Suprapubic skin (tissue), 3 donors: ENCODE measurements around the gene TNS3.

ENCODE experiments used
- CTCF ChIP-seq, 2 donors: fragments of 200-600 bp in 1 of 2; fragments of 450-650 bp in 1 of 2; sonication (generic) in 1 of 2; IDR thresholded peaks; one replicate each; pipeline ENCODE4 v1.5.1; 2016 to 2019; ENCODE audit warnings: antibody characterized with exemption in 2 of 2, mild to moderate bottlenecking in 1 of 2, moderate library complexity in 1 of 2
- POLR2A ChIP-seq, 2 donors: fragments of 450-650 bp; IDR thresholded peaks; one replicate each; pipeline ENCODE4 v1.6.1; 2017; ENCODE audit warnings: antibody characterized with exemption in 2 of 2, mild to moderate bottlenecking in 2 of 2, moderate library complexity in 2 of 2

DNA sequence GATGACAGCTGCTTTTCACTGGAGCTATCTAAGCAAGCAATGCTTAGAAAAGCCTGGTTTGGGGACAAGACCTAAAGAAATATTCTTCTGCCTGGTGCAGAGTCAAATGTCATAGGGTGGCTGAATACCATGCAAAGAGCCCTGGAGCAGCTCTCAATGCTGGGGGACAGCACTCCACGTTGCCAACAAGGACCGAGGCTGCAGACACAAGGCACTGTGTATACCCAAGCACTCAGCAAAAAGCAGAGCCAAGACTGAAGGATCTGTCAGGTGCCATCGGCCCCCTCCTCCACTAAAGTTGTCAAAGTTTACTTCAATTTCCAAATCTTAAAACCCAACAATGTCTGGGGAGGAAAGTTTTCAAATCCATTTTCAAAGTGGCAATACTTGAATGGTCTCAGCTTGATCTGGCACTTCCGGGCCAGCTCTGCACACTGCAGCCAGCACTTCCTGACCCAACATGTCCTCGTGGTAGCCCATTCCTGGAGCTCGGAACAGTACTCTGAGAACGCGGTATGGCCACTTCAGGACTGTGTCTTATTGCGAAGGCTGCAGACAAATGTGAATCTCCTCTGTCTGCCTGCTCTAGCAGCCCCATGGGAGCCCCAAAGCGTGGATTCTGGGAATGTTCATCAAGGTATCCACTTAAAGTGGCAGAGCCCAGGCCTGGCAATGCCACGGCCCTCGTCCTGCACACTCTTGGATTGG lies 191.8 kb downstream of the TNS3 start:
- no peak for TF ChIP-seq CTCF (IDR thresholded peaks at IDR 0.05)
- TF ChIP-seq POLR2A (IDR thresholded peaks at IDR 0.05) = no peak
